K562 (cell line): ENCODE measurements around the gene ARG1. TPM values are rescaled to one million over a fixed set of nuclear protein-coding genes. Genes with fewer than 3 reads are reported as not detected.

Experiments used
- FOXJ2 ChIP-seq: fragments of 200-800 bp; sonication (Bioruptor generic); IDR thresholded peaks from 2 replicates; pipeline ENCODE4 v1.6.1; 2016; ENCODE audit warnings: missing genetic modification characterization, missing compliant biosample characterization
- HLTF ChIP-seq: fragments of 450-650 bp; IDR thresholded peaks from 2 replicates; pipeline ENCODE4 v1.6.1; 2016
- NEUROD1 ChIP-seq: fragments of 150-350 bp; IDR thresholded peaks from 2 replicates; pipeline ENCODE4 v1.6.1; 2014; ENCODE audit warnings: borderline replicate concordance, low read length, low read depth; ENCODE audit not compliant: partially characterized antibody
- OTX1 ChIP-seq: fragments of 450-650 bp; formaldehyde crosslinking; IDR thresholded peaks from 2 replicates; pipeline ENCODE4 v1.4.0; 2022; ENCODE audit warnings: mild to moderate bottlenecking
- SMARCA5 ChIP-seq: fragments of 450-650 bp; IDR thresholded peaks from 2 replicates; pipeline ENCODE4 v1.6.1; 2016
- ZNF318 ChIP-seq, 2 experiments: fragments of 450-650 bp; IDR thresholded peaks; 2 replicates each; pipeline ENCODE4 v1.6.1; 2016; ENCODE audit warnings: mild to moderate bottlenecking in 2 of 2, borderline replicate concordance in 1 of 2, low read depth in 1 of 2, moderate library complexity in 1 of 2
- ZNF655 ChIP-seq: fragments of 250-450 bp; sonication (Bioruptor Pico); IDR thresholded peaks from 2 replicates; pipeline ENCODE4 v1.5.0; 2021
- ZNF695 ChIP-seq: fragments of 450-650 bp; formaldehyde crosslinking; IDR thresholded peaks from 2 replicates; pipeline ENCODE4 v1.4.0; 2020; ENCODE audit warnings: mild to moderate bottlenecking, moderate library complexity
- polyA plus RNA-seq, 8 experiments: library from polyadenylated mRNA; depleted of rRNA in 4 of 8; stranded (reverse) in 5 of 8; unstranded in 3 of 8; fragments of >200 nt; fragmentation: Nextera tagmentation in 2 of 8; fragmentation: Illumina TruSeq in 1 of 8; extraction: Ambion mirVana in 2 of 8; extraction: Trizol in 1 of 8; gene quantifications; 2 replicates each; pipeline versions ENCODE4 v1.2.1 to v1.2.3, GENCODE V29; 2011 to 2014; ENCODE audit warnings: inconsistent platforms in 1 of 8, missing spikeins in 1 of 8
- total RNA-seq, 7 experiments: library from RNA; depleted of rRNA in 6 of 7; stranded (reverse); fragments of >200 nt in 6 of 7; fragmentation: Illumina TruSeq in 2 of 7; extraction: Trizol in 2 of 7; gene quantifications; 2 replicates each; pipeline versions ENCODE4 v1.2.1 to v1.2.3, GENCODE V29; 2011 to 2021; ENCODE audit warnings: low replicate concordance in 1 of 7
- TF ChIP-seq, protein P1 (sequence below), 2 experiments: fragments of 450-650 bp in 1 of 2; IDR thresholded peaks; 2 replicates each; pipeline ENCODE4 v1.6.1; 2011 to 2017; ENCODE audit warnings: low read depth in 2 of 2, antibody characterized with exemption in 1 of 2, borderline replicate concordance in 1 of 2, low read length in 1 of 2, mild to moderate bottlenecking in 1 of 2, mixed read lengths in 1 of 2; ENCODE audit not compliant: control insufficient read depth in 1 of 2

The ARG1 gene
- total and polyA plus RNA-seq, 9 of the 15 experiments (the other 6 are each of a cell fraction or from before 2014, with no cell fraction given), result 0.03 to 0.20 (median 0.08) TPM; not detected in 3

DNA sequence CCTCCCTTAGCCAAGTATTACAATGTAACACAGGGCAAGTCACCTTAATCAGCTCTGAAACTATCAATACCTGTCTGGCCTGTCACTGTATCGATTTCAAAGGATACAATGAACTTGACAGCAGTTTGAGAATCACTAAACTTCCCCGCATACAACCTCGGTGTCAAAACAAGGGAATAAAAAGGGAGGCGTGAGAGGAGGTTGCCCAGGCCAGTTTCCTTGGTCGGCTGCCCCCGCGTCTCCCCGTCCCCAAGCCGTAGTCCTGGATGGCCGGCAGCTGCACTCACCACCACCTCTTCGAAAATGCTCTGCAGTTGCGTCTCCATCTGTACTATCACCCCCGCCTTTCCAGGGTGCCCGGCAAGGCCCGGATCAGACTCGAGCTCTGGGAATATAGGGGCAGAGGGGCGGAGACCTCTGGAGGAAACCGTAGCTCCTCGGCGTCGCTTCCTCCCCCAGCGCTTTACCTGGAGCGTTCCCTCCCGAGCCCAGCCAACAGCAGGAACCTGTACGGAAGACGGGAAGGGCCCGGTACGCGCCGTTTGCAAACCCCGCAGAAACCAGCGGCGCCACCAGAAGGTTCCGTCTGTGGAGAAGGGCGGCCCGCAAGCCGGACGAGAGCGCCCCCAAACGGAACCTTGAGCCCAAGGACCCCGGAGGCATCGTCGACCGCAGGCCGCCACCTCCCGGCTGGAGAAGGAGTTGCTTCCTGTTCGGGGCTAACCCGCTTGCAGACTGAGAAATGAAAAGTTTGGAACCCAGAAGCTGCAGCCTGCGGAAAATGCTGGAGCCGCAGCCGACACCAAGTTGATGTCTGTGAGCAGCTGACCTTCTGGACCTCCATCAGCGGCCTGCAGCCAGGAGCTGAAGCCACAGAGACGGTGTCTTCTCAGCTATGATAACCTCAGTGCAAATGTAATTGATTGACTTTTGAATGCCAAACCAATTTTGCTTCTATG lies 55.0 kb downstream of the ARG1 start, which contains the start of gene MED23 (continued):
- TF ChIP-seq ZNF318 (IDR thresholded peaks at IDR 0.05; ENCODE audit: borderline replicate concordance in 1 of 2, low read depth in 1 of 2), result no peak
- no peak for TF ChIP-seq SMARCA5
- TF ChIP-seq, protein P1, sequence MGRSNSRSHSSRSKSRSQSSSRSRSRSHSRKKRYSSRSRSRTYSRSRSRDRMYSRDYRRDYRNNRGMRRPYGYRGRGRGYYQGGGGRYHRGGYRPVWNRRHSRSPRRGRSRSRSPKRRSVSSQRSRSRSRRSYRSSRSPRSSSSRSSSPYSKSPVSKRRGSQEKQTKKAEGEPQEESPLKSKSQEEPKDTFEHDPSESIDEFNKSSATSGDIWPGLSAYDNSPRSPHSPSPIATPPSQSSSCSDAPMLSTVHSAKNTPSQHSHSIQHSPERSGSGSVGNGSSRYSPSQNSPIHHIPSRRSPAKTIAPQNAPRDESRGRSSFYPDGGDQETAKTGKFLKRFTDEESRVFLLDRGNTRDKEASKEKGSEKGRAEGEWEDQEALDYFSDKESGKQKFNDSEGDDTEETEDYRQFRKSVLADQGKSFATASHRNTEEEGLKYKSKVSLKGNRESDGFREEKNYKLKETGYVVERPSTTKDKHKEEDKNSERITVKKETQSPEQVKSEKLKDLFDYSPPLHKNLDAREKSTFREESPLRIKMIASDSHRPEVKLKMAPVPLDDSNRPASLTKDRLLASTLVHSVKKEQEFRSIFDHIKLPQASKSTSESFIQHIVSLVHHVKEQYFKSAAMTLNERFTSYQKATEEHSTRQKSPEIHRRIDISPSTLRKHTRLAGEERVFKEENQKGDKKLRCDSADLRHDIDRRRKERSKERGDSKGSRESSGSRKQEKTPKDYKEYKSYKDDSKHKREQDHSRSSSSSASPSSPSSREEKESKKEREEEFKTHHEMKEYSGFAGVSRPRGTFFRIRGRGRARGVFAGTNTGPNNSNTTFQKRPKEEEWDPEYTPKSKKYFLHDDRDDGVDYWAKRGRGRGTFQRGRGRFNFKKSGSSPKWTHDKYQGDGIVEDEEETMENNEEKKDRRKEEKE (IDR thresholded peaks at IDR 0.05; ENCODE audit: borderline replicate concordance in 1 of 2, control insufficient read depth in 1 of 2, low read depth in 2 of 2, low read length in 1 of 2), result peak in 1 of 2 experiments; percentile 98; a peak in 2 of 4 replicates
- TF ChIP-seq FOXJ2 (tag), result 0 out of 2 replicates have a peak, but pooled peaks have one; percentile 41
- peak; percentile 92 for TF ChIP-seq OTX1 (CRISPR knock-in tag)
- 0 out of 2 replicates have a peak, but pooled peaks have one; percentile 11 for TF ChIP-seq ZNF695 (CRISPR knock-in tag)
- no peak for TF ChIP-seq ZNF655 (CRISPR knock-in tag)
- TF ChIP-seq HLTF, result 0 out of 2 replicates have a peak, but pooled peaks have one; percentile 25
- TF ChIP-seq NEUROD1, result peak; percentile 94
